ENCODE data around the gene SFSWAP. TPM values are rescaled to one million over a fixed set of nuclear protein-coding genes. Genes with fewer than 3 reads are reported as not detected.

The SFSWAP gene
- polyA plus RNA-seq, 3 donors, result 7.3 to 33.0 (median 10.7) TPM

GRCh38 chr12:131774576-131775391 is 63.9 kb downstream of the SFSWAP start:
- peaks cover 75 to 93% of the 10 kb centered on the region in 2 donors for H3K36me3 Mint-ChIP-seq
- H3K9me3 Mint-ChIP-seq, result no peaks in the 10 kb centered on the region

More at GRCh38 chr12:131774576-131775391, 63.9 kb downstream of the SFSWAP start:
- no peak for DNase-seq
- Histone ChIP-seq H3K4me1 (ENCODE audit: control insufficient read depth in 1 of 2, insufficient read depth in 2 of 2, low read length in 2 of 2) (no peaks in the 10 kb centered on the region), H3K36me3 (replicated peaks in 1 of 2; ENCODE audit: control insufficient read depth in 1 of 2, insufficient read depth in 2 of 2, low read length in 2 of 2) (peaks cover 65 to 99% of the 10 kb centered on the region in 2 donors), H3K27me3 (ENCODE audit: control insufficient read depth in 2 of 2, insufficient read depth in 2 of 2, low read length in 2 of 2) (no peaks in the 10 kb centered on the region), H3K79me2 (ENCODE audit: insufficient read depth, low read length) (peaks cover 3% of the 10 kb centered on the region), H3K27ac (ENCODE audit: low read depth in 1 of 2, low read length in 2 of 2) (no peak overlapping the region), H3K4me3 (replicated peaks in 1 of 3; ENCODE audit: low read depth in 2 of 3, low read length in 3 of 3) (no peak overlapping the region), H4K20me1 (ENCODE audit: insufficient read depth, low read length) (peaks cover 5% of the 10 kb centered on the region), H3K9ac (ENCODE audit: insufficient read depth, low read length, poor library complexity, severe bottlenecking) (no peak overlapping the region), H2AFZ (ENCODE audit: insufficient read depth, low read depth, low read length, poor library complexity, severe bottlenecking) (no peak overlapping the region), H3K9me3 (replicated peaks in 1 of 2; ENCODE audit: control insufficient read depth in 1 of 2, insufficient read depth in 1 of 2, low read length in 2 of 2) (no peaks in the 10 kb centered on the region), H3K4me2 (replicated peaks; ENCODE audit: extremely low read depth, low read length, poor library complexity, severe bottlenecking) (no peak overlapping the region)
- over 99% methylated on average over 9 of the region's 17 CpGs for WGBS (ENCODE audit: insufficient coverage)
- Mint-ChIP-seq H3K4me3 (no peak overlapping the region), H3K27ac (no peak overlapping the region), H3K4me1 (peaks cover 14% of the 10 kb centered on the region), H3K27me3 (ENCODE audit: low read depth in 3 of 3) (no peaks in the 10 kb centered on the region)
- TF ChIP-seq CTCF (IDR thresholded peaks at IDR 0.05), result no peak
- intact Hi-C loops (cut with micrococcal nuclease), result loop anchor here (5.0 to 10.0 kb wide), 2 partner anchors 53 to 60 kb away; partner anchors contain the start of gene MMP17 (in 1 of the 2)

All from CD14-positive monocyte (primary cell).